Spleen (tissue), 7 donors: ENCODE measurements around the gene UTP14C.

ENCODE experiments used
- POLR2A ChIP-seq, 3 donors: fragments of 450-650 bp; IDR thresholded peaks; one replicate each; pipeline ENCODE4 v1.5.1; 2017; ENCODE audit warnings: antibody characterized with exemption in 3 of 3, mild to moderate bottlenecking in 1 of 3
- POLR2AphosphoS5 ChIP-seq, 3 donors: sonication (generic); formaldehyde crosslinking; IDR thresholded peaks; one replicate each; pipeline ENCODE4 v1.5.1; 2017; ENCODE audit warnings: antibody characterized with exemption in 3 of 3
- TF ChIP-seq, protein P1 (sequence below), 11 experiments: fragments of 200-600 bp in 7 of 11; fragments of 450-650 bp in 4 of 11; sonication (generic) in 4 of 11; IDR thresholded peaks in 8 of 11; conservative IDR thresholded peaks in 3 of 11; 1 replicate in 7 of 11; 2 replicates in 4 of 11; pipeline versions ENCODE4 v1.4.0 to v1.8.0; 2016 to 2021; ENCODE audit warnings: antibody characterized with exemption in 11 of 11, inconsistent platforms in 4 of 11, mild to moderate bottlenecking in 1 of 11
- donor health status: DM: no; HTN: no; CAD: no; lungs with moderate emphysema.
- donor health status: DM: no; HTN: no; CAD: no.
- donor health status: DM: no; HTN: no; CAD: no.

- TF ChIP-seq, protein P1, sequence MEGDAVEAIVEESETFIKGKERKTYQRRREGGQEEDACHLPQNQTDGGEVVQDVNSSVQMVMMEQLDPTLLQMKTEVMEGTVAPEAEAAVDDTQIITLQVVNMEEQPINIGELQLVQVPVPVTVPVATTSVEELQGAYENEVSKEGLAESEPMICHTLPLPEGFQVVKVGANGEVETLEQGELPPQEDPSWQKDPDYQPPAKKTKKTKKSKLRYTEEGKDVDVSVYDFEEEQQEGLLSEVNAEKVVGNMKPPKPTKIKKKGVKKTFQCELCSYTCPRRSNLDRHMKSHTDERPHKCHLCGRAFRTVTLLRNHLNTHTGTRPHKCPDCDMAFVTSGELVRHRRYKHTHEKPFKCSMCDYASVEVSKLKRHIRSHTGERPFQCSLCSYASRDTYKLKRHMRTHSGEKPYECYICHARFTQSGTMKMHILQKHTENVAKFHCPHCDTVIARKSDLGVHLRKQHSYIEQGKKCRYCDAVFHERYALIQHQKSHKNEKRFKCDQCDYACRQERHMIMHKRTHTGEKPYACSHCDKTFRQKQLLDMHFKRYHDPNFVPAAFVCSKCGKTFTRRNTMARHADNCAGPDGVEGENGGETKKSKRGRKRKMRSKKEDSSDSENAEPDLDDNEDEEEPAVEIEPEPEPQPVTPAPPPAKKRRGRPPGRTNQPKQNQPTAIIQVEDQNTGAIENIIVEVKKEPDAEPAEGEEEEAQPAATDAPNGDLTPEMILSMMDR (IDR thresholded peaks at IDR 0.05 in 8 of 11, conservative IDR thresholded peaks at IDR 0.05 in 3 of 11): no peak
- TF ChIP-seq POLR2A (IDR thresholded peaks at IDR 0.05): no peak
- TF ChIP-seq POLR2AphosphoS5 (IDR thresholded peaks at IDR 0.05): no peak
Observed at GRCh38 chr13:51997641-51998330, 26.7 kb upstream of the UTP14C start.
